Amygdala (tissue), 56 donors: ENCODE results near the gene AKAP8L.
A peak's percentile ranks its signal among the peaks of the same experiment; 100 is the strongest.

ENCODE experiments used
- DNase-seq, 56 donors: peaks; one replicate each; lab custom pipeline; 2025; lab: John Stamatoyannopoulos, UW

Gene AKAP8L

DNA sequence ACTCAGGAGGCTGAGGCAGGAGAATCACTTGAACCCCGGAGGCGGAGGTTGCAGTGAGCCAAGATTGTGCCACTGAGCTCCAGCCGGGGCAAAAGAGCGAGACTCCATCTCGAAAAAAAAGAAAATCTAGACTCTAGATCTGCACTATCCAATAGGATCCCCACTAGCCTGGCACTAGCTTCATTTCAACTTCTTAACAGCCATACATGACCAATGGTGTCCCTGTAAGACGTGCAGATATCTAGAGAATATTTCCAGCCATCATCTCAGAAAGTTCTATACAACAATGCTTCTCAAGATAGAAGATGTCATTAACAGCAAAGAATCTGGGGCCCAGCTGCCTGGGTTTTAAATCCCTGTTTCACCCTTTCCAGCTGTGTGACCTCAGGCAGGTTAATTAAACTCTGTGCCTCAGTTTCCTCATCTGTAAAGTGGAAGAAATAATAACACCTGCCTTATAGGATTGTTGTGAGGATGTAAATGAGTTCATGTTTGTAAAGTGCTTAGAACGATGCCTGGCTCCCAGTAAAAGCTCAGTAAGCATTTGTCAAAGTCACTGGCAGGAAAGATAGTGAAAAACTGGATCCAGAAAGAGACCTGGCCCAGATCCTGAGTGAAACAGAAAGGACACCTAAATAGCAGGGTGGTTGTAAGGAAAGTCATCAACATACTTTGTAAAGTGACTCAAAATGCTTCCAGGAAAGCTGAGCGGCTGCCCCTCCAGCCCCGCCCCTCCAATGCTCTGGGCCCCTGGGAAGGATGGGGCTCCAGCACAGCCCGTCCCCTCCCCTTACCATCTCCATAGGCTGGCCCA lies 17.4 kb upstream of the AKAP8L start:
- DNase-seq = no peak

DNA sequence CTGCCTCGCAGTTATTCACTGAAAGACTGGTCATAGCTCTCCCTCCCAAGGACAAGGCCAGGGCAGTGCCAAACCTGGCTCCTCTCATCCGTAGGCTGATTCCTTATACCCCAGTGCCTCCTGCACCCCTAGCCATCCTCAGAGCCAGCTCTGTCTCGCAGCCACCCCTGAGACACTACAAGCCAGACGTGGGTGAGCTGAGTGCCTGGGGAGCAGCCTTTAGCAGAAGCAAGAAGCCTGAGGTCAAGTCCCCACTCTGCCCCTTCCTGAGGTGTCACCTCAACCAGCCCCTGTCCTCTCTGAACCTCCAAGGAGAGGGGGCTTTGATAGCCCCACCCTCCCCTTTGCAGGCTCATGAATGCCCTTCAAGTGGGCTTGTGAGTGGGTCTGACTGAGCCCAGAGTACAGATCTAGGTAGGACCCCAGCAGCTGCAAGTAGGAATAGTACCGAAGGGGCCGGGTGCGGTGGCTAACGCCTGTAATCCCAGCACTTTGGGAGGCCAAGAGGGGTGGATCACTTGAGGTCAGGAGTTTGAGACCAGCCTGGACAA lies 14.8 kb upstream of the AKAP8L start:
- no peak for DNase-seq

DNA sequence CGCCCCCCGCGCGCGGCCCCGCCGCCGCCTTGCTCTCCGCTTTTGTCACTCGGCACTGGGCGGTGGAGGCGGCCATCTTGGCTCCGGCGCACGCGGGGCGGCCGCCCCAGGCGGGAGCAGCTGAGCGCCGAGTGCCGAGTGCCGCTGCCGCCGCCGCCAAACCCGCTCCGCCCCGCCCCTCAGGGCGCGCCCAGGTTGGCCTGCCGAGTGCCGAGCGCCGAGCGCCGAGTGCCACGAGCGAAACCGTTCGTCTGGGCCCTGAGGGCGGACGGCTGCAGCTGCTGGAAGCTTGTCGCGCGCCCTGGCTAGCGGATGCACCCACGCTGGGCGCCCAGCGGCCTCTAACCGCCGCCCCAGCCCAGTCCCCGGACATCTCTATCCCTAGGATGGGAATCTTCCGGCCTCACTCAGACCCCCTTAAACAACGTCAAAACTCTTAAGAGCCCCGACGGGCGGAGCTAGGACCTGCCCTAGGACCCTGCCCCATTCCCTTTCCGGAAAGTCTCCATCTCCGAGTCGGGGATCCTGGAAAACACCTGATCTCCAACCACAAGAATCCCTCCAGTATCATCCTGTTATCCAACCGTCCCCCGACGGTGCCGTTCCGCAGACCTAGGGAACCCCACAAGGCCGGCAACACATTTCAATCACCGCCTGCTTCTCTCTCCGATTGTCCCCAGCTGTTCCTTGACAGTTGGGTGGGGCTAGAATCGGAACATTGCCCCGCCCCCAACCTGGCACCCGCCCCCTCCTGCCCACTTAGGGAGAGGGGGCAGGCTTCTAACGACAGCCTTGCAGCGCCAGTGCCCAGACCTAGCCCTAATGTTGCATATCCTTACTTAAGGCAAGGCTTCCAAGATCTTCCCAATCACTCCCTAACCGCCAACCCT lies 14.1 kb upstream of the AKAP8L start:
- DNase-seq = peak in 55 of 56 donors; percentile 26 to 93 (median 78)

DNA sequence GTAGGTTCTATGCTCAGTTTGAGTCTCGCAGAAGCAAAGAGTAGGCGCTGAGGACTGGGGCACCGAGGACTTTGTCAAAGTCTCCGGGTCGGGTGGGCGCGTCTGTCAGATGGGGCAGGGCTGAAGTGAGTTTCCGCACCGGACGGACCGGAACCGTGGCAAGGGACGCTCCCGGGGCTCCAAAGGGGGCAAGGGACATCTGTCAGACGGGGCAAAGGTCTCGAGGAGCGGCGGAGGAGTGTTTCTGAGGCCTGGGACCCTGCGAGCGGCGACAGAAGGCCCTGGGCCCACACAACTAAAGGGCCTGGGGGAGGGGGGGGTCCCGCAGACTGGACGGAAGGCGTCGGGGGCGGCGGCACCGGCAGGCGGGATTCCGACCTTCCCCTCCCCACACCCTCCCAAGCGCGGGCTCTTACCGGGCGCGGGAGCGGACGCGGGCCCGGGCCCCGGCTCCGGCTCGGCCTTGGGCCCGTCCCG lies 13.3 kb upstream of the AKAP8L start:
- DNase-seq = peak in 2 of 56 donors; percentile 18 to 29

DNA sequence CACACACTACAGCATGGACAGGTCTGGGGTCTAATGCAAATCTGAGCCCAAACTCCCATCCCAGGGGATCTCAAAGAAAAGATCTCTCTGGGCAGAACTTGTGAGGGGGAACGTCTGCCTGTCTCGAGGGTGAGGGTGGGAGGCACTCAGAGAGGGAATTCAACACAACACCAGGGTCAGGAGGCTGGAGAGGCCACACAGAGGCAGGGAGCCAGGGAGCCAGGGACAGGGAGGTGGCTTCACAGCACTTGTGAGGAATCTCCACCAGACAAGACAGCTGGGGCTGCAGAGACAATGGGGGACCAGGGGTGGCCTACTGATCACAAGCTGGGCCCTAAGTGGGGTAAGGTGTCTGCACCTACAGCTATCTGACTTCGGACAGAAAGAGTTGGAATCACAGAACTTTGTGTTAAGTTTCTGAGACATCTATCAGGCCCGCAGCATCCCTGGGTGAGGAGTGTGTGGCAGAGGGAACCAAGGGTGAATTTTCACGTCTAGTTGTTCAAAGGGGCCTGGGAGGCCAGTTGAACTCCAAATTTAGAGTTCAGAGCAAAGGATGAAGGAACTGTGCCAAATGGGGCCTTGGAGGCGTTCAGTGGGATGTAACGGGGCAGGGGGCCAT lies 12.7 kb upstream of the AKAP8L start:
- DNase-seq = no peak

DNA sequence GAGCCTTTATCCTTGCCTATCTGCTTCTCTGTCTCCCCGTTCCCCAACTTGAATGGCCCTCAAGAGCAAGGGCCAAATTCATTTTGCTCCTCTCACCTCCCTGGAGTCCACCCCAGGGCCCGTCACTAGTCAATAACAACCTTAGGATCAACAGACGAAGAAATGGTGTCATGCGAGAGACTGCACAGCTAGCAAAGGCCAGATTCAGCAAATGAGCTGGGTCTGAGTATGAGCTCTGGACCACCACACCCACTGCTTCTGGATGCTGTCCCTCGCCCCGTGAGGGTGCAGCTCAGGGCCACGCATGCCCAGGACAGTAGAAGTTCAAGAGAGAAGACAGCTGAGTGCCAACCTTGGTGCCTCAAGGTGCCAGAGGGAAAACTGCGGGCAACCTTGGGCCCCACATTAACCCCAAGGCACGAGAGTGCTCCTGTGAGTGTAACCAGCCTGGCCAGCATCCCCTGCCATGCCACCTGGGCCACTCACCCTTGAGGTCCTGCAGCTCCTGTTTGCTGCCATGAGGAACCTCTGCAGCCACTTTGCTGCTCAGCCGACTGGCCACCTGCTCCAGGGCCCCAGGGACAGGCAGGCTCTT lies 11.8 kb upstream of the AKAP8L start:
- no peak for DNase-seq

DNA sequence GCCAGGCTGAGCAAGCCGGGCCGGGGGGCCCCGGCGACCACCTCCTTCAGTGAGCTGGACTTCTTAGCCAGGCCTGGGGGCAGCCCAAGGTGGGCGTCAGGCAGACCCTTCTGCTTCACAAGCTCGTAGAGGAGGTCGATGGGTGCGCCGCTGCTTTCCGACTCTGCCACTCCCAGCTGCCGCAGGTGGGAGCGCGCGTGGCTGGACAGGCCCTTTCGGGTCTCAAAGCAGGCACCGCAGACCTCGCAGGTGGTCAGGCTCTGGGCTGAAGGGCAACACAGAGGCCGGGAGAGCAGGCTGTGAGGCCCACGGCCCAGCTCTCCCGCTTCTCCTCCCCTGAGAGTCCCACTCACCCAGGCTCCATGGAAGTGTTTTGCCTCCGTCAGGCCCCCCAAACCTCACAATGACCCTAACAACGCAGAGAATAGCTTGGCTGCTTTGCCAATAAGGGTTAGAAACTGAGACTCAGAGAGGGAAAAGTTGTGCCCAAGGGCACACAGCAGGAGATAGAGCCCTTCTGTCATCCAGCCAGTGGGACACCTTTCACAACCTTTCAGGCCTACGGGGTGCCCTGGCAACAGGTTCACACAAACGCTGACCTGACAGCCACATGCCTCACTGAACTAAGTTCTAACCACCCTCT lies 11.2 kb upstream of the AKAP8L start:
- DNase-seq = no peak

DNA sequence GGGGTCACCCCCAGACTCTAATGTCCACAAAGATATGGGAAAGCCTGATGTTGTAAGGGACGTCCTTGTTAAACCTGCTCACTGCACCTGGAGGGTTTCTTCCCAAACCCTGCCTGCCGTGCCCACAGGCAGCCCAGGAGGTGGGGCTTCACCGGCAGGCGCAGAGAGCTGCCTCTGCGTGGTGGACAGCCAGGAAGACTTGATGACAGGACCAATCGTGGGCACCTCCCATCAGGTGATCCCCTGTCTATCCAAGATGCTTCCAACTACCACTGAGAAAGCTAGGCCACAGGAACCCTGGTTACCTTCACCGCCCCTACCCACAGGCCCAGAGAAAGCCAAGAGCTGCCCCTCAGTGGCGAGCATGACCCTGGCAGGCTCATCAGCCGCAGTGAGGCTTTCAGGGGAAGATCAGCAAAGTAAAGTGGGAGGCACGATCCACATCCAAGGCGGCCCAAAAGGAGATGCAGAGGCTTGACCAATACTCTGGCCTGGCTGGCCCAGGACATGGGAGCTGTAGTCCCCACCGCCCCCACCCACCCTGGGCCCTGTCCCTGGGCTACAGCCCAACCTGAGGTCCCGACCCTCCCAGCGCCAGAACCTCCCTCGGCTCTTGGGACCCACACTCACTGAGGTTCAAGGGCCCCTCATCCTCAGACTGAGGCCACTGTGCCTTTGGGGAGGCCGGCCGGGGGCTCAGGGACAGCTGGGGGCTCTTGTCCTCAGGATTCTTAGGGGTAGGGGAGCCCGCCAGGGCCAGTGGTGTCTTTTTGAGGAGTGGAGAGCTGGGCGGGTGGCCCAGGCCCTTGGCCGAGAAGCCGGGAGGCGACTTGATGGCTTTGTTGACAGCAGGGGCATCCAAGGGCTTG lies 10.4 kb upstream of the AKAP8L start:
- no peak for DNase-seq

DNA sequence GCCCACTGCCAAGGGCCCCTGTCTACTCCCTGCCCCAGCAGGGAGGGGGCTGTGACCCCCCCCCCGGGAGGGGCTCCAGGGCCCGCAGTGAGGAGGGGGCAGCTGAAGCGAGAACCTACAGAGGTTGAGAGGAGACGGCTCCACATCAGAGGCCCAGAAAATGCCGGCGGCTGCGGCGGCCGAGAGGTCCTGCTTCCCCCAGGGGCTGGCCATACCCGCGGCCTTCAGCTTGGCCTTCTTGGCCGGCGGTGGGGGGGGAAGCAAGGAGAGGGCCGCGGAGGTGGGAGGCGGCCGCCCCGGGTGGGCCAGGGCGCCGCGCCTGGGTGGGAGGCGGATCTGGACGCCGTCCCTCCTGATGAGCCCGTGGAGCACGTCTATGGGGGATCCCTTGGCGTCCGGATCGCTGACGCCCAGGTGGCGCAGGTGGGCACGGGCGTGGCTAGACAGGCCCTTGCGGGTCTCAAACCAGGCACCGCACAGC lies 9.2 kb upstream of the AKAP8L start:
- DNase-seq = no peak

DNA sequence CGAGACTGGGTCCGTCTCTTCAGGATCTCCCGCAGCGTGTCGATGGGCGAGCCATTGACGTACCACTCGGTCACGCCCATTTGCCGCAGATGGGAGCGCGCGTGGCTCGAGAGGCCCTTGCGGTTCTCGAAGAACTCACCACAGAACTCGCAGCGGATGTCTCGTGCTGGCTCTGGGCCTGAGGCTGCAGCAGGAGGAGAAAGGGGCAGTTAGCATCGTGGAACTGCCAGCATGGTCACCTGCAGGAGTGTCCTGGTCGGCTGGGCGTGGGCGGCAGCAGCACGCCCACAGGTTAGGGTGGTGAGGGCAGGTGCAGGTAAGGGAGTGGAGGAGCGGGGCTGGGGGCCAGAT lies 8.5 kb upstream of the AKAP8L start:
- no peak for DNase-seq

DNA sequence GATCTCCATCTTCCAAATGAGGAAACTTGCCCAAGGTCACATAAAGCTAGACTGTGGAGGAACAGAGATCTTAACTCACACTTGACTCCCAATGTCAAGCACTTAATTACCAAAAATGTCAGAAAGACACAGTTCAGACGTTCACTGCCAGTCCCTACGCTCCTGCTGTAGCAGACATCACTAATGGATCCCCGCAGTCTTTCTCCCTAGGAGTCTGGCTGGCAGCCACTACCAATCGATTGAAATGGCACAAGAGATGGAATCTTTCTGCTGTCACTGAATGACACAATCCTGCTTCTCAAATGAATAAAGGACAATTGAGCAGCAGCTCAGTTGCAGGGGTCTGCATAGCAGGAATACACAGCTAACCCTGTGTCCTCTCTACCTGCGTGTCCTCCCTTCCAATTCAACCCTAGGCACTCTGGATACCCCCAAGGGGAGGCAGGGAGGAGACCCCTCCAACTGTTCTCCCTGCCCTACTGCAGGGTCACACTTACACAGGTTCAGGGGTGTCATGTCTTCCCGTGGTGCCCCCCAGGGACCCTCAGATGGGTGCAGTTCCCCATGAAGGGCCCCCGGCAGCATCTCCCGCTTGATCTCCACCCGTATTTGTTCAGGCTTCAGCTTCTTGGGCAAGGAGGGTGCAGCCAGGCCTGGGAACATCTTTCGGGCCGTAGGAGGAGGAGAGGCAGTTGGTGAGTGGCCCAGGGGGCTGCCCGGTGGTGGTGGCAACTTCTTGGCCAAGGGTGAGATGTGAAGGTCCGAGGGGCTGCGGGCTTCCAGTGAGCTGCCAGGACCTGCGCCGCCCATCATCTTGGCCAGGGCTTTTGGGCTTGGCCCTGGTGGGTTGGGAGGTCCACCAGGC lies 7.9 kb upstream of the AKAP8L start:
- DNase-seq = no peak

DNA sequence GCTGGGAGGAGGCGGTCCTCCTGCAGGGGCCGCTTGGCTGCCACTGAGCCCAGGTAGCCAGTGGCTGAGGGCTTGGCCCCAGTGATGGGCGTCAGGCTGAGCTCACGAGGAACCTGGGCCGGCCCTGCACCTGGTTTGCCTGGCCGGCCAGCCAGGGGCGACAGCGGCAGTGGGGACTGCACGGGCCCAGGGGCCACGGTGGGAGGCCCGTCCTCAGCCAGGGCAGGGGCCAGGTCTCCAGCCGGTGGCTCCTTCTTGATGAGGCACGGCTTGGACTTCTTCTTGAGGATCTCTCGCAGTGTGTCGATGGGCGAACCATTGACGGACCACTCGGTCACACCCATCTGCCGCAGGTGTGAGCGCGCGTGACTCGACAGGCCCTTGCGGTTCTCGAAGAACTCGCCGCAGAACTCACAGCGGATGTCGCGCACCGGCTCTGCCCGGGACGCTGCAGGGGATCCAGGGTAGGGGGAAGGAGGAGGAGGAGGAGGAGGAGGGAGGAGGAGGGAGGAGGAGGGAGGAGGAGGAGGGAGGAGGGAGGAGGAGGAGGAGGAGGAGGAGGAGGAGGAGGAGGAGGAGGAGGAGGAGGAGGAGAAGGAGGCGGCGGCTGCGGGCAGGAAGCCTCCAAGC lies 6.6 kb upstream of the AKAP8L start:
- no peak for DNase-seq

DNA sequence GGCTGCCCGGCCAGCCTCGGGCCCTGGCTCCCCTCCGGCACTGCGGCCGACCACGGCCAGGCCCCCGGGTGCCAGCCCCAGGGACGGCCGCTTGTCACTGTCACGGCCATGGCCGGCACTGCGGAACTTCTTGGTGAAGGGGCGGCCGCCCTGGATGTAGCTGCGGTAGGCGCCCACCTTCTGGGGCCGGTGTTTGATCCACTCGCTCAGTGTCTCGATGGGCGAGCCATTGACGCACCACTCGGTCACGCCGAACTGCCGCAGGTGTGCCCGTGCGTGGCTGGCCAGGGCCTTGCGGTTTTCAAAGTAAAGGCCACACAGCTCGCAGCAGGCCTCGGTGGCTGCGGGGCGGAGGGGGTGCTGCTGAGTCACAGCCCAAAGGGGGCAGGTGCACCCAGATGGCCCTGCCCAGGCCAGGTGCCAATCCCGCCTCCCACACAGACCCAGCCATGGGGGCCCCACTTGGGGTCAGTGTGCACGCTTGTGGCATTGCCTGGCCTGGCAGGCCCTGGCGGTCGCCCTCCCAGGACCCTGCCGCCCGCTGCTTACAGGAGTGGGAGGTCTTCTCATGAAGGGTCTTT lies 6.0 kb upstream of the AKAP8L start:
- DNase-seq = no peak

DNA sequence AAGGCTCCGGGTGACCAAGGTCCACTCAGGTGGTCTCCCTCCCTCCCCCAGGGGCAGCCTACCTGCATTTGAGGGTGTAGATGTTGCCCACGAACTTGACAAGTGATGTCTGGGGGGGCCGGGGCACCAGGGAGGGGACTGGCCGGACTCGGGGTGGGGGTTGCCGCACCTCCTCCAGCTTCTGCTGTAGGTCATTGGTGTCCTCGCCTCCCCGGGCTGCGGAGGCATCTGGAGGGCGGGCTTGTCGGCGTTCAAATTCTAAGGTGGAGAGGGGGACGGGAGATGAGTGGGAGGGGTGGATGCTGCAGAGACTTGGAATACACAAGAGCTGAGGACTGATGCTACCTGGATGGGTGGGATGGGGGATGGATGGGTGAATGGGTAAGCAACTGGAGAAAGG lies 5.3 kb upstream of the AKAP8L start:
- no peak for DNase-seq

DNA sequence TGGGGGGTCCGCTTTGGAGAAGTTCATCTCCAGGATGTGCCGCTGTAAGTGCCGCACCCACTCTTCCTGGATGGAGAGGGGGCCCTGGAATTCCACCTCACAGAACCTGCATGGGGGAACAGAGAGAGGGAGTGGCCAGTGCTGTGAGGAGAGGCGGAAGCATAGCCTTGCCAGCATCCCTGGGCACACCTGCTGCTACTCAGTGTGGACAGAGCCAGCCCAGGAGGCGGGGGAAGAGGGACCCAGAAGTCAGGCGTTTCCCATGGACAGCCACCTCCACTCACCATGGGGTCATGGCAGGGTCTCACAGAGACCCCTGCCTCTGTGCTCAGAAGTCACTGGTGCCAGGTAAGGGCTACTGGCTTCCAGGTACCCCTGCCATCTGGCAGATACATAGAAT lies 4.3 kb upstream of the AKAP8L start:
- DNase-seq = no peak

DNA sequence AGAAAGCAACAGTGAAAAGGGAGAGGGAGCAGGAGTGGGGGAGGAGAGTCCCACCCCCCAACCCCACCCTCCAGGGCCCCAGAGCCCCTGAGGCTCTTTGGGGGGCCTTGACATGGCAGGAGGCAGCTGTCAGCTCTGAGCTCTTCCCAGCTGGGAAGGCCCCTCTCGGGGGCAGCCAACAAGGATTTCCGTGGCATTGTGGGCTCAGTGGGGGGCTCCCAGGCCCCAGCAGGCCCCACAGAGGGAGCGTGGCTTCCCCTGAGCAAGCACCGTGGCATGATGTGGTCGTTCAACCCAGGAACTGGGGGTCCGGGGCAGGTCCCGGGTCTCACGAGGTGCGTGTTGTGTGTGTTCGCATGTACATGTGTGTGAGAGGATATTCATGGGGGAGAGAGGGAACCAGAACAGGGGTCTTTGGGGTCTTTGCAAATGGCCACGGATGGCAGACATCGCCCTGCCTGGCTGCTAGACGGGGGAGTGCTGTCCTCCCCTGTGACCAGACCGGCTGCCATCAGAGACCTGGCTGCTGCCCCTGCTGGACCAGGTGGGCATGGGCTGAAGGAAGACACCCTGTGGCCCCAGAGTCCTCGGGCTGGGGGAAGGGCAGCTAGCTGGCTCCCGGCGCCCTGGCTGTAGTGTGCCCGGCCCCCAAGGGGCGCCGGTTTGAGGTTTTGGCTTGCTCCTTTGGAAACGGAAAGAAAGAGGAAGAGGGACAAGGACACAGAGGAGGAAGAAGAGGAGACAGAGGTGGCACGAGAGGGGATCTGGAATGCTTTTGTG lies 3.7 kb upstream of the AKAP8L start:
- DNase-seq = no peak
